MM.1S (cell line): ENCODE measurements around the gene ALDH9A1.

Source experiments
- DNase-seq: peaks from one replicate; pipeline ENCODE4 v3.0.0-alpha.2; 2015
- H2AFZ ChIP-seq: fragments of 300-600 bp; sonication (generic); 2 replicates; pipeline ENCODE4 v1.6.0; 2016; ENCODE audit warnings: antibody characterized with exemption, low read length
- H3F3A ChIP-seq: fragments of 300-600 bp; sonication (generic); 2 replicates; pipeline ENCODE4 v1.6.1; 2016; ENCODE audit warnings: mild to moderate bottlenecking, antibody characterized with exemption, low read length, moderate library complexity, mixed read lengths; ENCODE audit not compliant: insufficient read depth
- H3K27ac ChIP-seq: fragments of 300-600 bp; sonication (generic); 2 replicates; pipeline ENCODE4 v1.5.1; 2016; ENCODE audit warnings: mild to moderate bottlenecking, low read length
- H3K27me3 ChIP-seq: fragments of 300-600 bp; sonication (generic); replicated peaks from 2 replicates; pipeline ENCODE4 v1.6.0; 2016; ENCODE audit warnings: low read length; ENCODE audit not compliant: insufficient read depth
- H3K36me3 ChIP-seq: fragments of 300-600 bp; sonication (generic); replicated peaks from 2 replicates; pipeline ENCODE4 v1.6.1; 2016; ENCODE audit warnings: mild to moderate bottlenecking, low read length, mixed read lengths; ENCODE audit not compliant: insufficient read depth
- H3K4me1 ChIP-seq: fragments of 300-600 bp; sonication (generic); 2 replicates; pipeline ENCODE4 v1.6.1; 2016; ENCODE audit warnings: low read length, mixed read lengths
- H3K4me2 ChIP-seq: fragments of 300-600 bp; sonication (generic); 2 replicates; pipeline ENCODE4 v1.6.0; 2016; ENCODE audit warnings: low read depth, low read length
- H3K4me3 ChIP-seq: fragments of 300-600 bp; sonication (generic); 2 replicates; pipeline ENCODE4 v1.5.1; 2016; ENCODE audit warnings: low read length, mixed read lengths
- H3K79me2 ChIP-seq: fragments of 300-600 bp; sonication (generic); 2 replicates; pipeline ENCODE4 v1.6.1; 2016; ENCODE audit warnings: mixed run types, low read length, mixed read lengths
- H3K9ac ChIP-seq: fragments of 300-600 bp; sonication (generic); 2 replicates; pipeline ENCODE4 v1.6.1; 2016; ENCODE audit warnings: low read length, mixed read lengths
- H3K9me2 ChIP-seq: fragments of 300-600 bp; sonication (generic); replicated peaks from 2 replicates; pipeline ENCODE4 v1.6.1; 2016; ENCODE audit warnings: mild to moderate bottlenecking, low read length, mixed read lengths; ENCODE audit not compliant: insufficient read depth
- H3K9me3 ChIP-seq: fragments of 300-600 bp; sonication (generic); replicated peaks from 2 replicates; pipeline ENCODE4 v1.6.1; 2016; ENCODE audit warnings: mild to moderate bottlenecking, low read length, mixed read lengths; ENCODE audit not compliant: insufficient read depth
- H4K20me1 ChIP-seq: fragments of 300-600 bp; sonication (generic); 2 replicates; pipeline ENCODE4 v1.6.1; 2016; ENCODE audit warnings: mild to moderate bottlenecking, low read length, moderate library complexity, mixed read lengths; ENCODE audit not compliant: insufficient read depth
- CTCF ChIP-seq: fragments of 300-600 bp; sonication (generic); IDR thresholded peaks from 2 replicates; pipeline ENCODE4 v1.5.1; 2016; ENCODE audit warnings: antibody characterized with exemption, low read length, mixed read lengths
- EZH2 ChIP-seq: fragments of 300-600 bp; sonication (generic); optimal IDR thresholded peaks from 2 replicates; pipeline ENCODE3; 2017; ENCODE audit warnings: low read depth, mild to moderate bottlenecking, antibody characterized with exemption, low read length, mixed read lengths
- EZH2phosphoT487 ChIP-seq: fragments of 300-600 bp; sonication (generic); IDR thresholded peaks from 2 replicates; pipeline ENCODE4 v1.6.1; 2018; ENCODE audit warnings: antibody characterized with exemption, low read length

Gene ALDH9A1

DNA sequence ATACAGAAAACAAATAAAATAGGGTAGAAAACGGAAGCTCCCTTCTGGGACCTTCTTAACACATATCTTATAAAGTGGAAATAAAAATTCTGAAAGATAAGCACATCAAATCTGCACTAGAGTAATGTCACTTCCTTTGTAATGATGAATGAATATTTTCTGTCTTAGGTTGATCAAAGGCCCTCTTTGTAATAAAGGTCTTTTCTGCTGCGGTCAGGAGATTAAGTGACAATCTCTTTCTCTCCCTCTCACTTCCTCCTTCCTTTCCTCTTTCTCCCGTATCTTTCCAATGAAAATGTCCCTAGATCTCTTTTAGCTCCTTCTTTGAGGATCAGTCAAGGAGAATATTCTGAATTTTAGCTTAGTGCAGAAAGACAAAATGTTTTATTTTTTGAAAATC is 36.5 kb upstream of the ALDH9A1 start:
- H3K9me2 ChIP-seq, result no peaks in the 10 kb centered on the region
- no peaks in the 10 kb centered on the region for H3K9me3 ChIP-seq
- no peak overlapping the region for H3K4me2 ChIP-seq

DNA sequence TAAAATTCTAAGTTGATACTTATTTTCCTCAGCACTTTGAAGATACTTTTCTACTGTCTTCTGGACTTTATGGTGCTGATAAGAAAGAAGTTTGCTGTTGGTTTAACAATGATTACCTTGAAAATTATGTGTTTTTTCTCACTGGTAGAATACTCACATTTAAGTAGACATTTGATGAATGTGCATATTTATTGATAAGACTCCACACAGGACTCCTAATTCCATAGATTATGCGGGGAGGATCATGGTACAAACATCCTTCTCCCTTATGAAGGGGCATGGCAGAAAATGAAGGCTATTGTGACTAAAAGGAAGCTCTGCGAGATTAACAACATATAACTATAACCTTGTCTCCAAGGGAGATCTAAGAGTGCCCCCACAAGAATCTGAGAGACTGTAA is 28.5 kb upstream of the ALDH9A1 start:
- Histone ChIP-seq H3K4me3 (no peak overlapping the region), H3K79me2 (peaks cover 4% of the 10 kb centered on the region; the same call in 1 of the 2 replicates), H3K4me1 (peaks cover 10% of the 10 kb centered on the region), H3F3A (no peaks in the 10 kb centered on the region), H3K4me2 (no peak overlapping the region), H3K9ac (no peak overlapping the region), H3K27ac (no peak overlapping the region), H3K9me3 (no peaks in the 10 kb centered on the region), H3K27me3 (no peaks in the 10 kb centered on the region), H3K9me2 (no peaks in the 10 kb centered on the region), H2AFZ (no peak overlapping the region), H3K36me3 (0 out of 2 replicates have a peak, but pooled peaks cover 5% of the 10 kb centered on the region), H4K20me1 (no peaks in the 10 kb centered on the region)
- DNase-seq, result no peak
- no peak for TF ChIP-seq EZH2phosphoT487
- no peak for TF ChIP-seq CTCF
- TF ChIP-seq EZH2, result no peak

More for the DNA sequence above, 36.5 kb upstream of the ALDH9A1 start:
- Histone ChIP-seq H3K9ac (no peak overlapping the region), H3K4me3 (no peak overlapping the region), H3K27ac (no peak overlapping the region), H3K79me2 (peaks cover 43% of the 10 kb centered on the region), H3K4me1 (peaks cover 27% of the 10 kb centered on the region), H2AFZ (no peak overlapping the region), H3F3A (peaks cover 15% of the 10 kb centered on the region), H4K20me1 (no peaks in the 10 kb centered on the region), H3K27me3 (no peaks in the 10 kb centered on the region), H3K36me3 (peaks cover 4% of the 10 kb centered on the region; the same call in 1 of the 2 replicates)
- no peak for DNase-seq
- TF ChIP-seq EZH2phosphoT487 (no peak), EZH2 (no peak), CTCF (no peak)

- no peaks in the 10 kb centered on the region for H3K9me2 ChIP-seq
- H3K4me1 ChIP-seq, result peaks cover 10% of the 10 kb centered on the region
- no peaks in the 10 kb centered on the region for H3K27me3 ChIP-seq
- H3K36me3 ChIP-seq, result 0 out of 2 replicates have a peak, but pooled peaks cover 5% of the 10 kb centered on the region
- no peaks in the 10 kb centered on the region for H4K20me1 ChIP-seq
- no peak overlapping the region for H2AFZ ChIP-seq
- H3K4me2 ChIP-seq, result no peak overlapping the region
- no peak overlapping the region for H3K27ac ChIP-seq
- no peaks in the 10 kb centered on the region for H3F3A ChIP-seq
- no peaks in the 10 kb centered on the region for H3K9me3 ChIP-seq
- no peak overlapping the region for H3K4me3 ChIP-seq
- TF ChIP-seq CTCF, result no peak
- DNase-seq, result no peak
- no peak overlapping the region for H3K9ac ChIP-seq
- peaks cover 4% of the 10 kb centered on the region; the same call in 1 of the 2 replicates for H3K79me2 ChIP-seq
Measured at GRCh38 chr1:165726169-165726568, 27.8 kb upstream of the ALDH9A1 start.
